MM.1S (cell line): ENCODE data around the gene BARX2.
"Not testable (repeated sequence)": the region's sequence is repeated elsewhere in the genome, so short reads cannot be mapped to it uniquely, and the experiment has no call there.

Experiments used
- DNase-seq: peaks from one replicate; pipeline ENCODE4 v3.0.0-alpha.2; 2015
- H2AFZ ChIP-seq: fragments of 300-600 bp; sonication (generic); 2 replicates; pipeline ENCODE4 v1.6.0; 2016; ENCODE audit warnings: antibody characterized with exemption, low read length
- H3F3A ChIP-seq: fragments of 300-600 bp; sonication (generic); 2 replicates; pipeline ENCODE4 v1.6.1; 2016; ENCODE audit warnings: mild to moderate bottlenecking, antibody characterized with exemption, low read length, moderate library complexity, mixed read lengths; ENCODE audit not compliant: insufficient read depth
- H3K27ac ChIP-seq: fragments of 300-600 bp; sonication (generic); 2 replicates; pipeline ENCODE4 v1.5.1; 2016; ENCODE audit warnings: mild to moderate bottlenecking, low read length
- H3K27me3 ChIP-seq: fragments of 300-600 bp; sonication (generic); replicated peaks from 2 replicates; pipeline ENCODE4 v1.6.0; 2016; ENCODE audit warnings: low read length; ENCODE audit not compliant: insufficient read depth
- H3K36me3 ChIP-seq: fragments of 300-600 bp; sonication (generic); replicated peaks from 2 replicates; pipeline ENCODE4 v1.6.1; 2016; ENCODE audit warnings: mild to moderate bottlenecking, low read length, mixed read lengths; ENCODE audit not compliant: insufficient read depth
- H3K4me1 ChIP-seq: fragments of 300-600 bp; sonication (generic); 2 replicates; pipeline ENCODE4 v1.6.1; 2016; ENCODE audit warnings: low read length, mixed read lengths
- H3K4me2 ChIP-seq: fragments of 300-600 bp; sonication (generic); 2 replicates; pipeline ENCODE4 v1.6.0; 2016; ENCODE audit warnings: low read depth, low read length
- H3K4me3 ChIP-seq: fragments of 300-600 bp; sonication (generic); 2 replicates; pipeline ENCODE4 v1.5.1; 2016; ENCODE audit warnings: low read length, mixed read lengths
- H3K79me2 ChIP-seq: fragments of 300-600 bp; sonication (generic); 2 replicates; pipeline ENCODE4 v1.6.1; 2016; ENCODE audit warnings: mixed run types, low read length, mixed read lengths
- H3K9ac ChIP-seq: fragments of 300-600 bp; sonication (generic); 2 replicates; pipeline ENCODE4 v1.6.1; 2016; ENCODE audit warnings: low read length, mixed read lengths
- H3K9me2 ChIP-seq: fragments of 300-600 bp; sonication (generic); replicated peaks from 2 replicates; pipeline ENCODE4 v1.6.1; 2016; ENCODE audit warnings: mild to moderate bottlenecking, low read length, mixed read lengths; ENCODE audit not compliant: insufficient read depth
- H3K9me3 ChIP-seq: fragments of 300-600 bp; sonication (generic); replicated peaks from 2 replicates; pipeline ENCODE4 v1.6.1; 2016; ENCODE audit warnings: mild to moderate bottlenecking, low read length, mixed read lengths; ENCODE audit not compliant: insufficient read depth
- H4K20me1 ChIP-seq: fragments of 300-600 bp; sonication (generic); 2 replicates; pipeline ENCODE4 v1.6.1; 2016; ENCODE audit warnings: mild to moderate bottlenecking, low read length, moderate library complexity, mixed read lengths; ENCODE audit not compliant: insufficient read depth
- EZH2 ChIP-seq: fragments of 300-600 bp; sonication (generic); optimal IDR thresholded peaks from 2 replicates; pipeline ENCODE3; 2017; ENCODE audit warnings: low read depth, mild to moderate bottlenecking, antibody characterized with exemption, low read length, mixed read lengths
- EZH2phosphoT487 ChIP-seq: fragments of 300-600 bp; sonication (generic); IDR thresholded peaks from 2 replicates; pipeline ENCODE4 v1.6.1; 2018; ENCODE audit warnings: antibody characterized with exemption, low read length
- TF ChIP-seq, protein P1 (sequence below): fragments of 300-600 bp; sonication (generic); IDR thresholded peaks from 2 replicates; pipeline ENCODE4 v1.5.1; 2016; ENCODE audit warnings: antibody characterized with exemption, low read length, mixed read lengths

Gene BARX2, protein sequence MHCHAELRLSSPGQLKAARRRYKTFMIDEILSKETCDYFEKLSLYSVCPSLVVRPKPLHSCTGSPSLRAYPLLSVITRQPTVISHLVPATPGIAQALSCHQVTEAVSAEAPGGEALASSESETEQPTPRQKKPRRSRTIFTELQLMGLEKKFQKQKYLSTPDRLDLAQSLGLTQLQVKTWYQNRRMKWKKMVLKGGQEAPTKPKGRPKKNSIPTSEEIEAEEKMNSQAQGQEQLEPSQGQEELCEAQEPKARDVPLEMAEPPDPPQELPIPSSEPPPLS

DNA sequence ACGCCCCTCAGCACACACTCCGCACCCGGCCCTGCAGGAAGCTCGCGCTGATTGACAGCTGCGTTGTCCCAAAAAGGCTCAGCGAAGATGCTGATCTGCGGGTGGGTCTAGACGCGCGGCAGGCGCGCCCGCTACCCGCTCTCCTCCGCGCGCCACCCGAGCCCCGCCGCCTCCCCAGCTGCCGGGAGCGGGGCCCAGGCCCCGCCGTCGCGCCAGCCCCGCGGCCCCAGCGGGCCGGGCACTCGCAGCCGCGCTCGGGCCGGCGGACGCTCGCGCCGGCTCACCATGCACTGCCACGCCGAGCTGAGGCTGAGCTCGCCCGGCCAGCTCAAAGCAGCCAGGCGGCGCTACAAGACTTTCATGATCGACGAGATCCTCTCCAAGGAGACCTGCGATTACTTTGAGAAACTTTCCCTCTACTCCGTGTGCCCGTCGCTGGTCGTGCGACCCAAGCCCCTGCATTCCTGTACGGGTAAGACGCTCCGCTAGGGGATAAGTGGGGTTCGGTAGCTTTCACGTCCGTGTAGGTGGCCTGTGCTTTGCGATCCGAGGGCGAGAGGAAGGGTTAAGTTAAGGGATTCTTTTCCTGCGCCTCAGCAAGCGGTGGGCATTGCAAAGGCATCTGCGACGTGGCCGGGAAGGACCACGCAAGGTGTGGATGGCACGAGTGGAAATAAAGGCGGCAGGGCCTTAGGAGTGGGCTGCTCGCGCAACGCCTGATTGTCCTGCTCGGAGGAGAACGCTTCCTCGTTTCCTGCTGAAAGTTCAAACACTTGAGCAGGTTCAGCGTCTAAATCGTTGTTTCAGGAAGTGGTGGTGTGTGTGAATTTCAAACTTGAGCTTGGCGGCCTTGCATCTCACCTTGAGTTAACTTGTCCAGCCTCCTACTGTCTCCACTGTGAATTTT lies at the start of gene BARX2:
Gene BARX2 (plus strand): TSS at position 98 of the 907 bp plus-strand sequence. CDS start 188 bp downstream, at position 286.
- Histone ChIP-seq H2AFZ (peak within 1 kb of the TSS; percentile 88), H3K9ac (peak within 1 kb of the TSS; percentile 99), H3K4me3 (peak within 1 kb of the TSS; percentile 95), H3K79me2 (peaks cover 58% of the 10 kb centered on the region), H4K20me1 (no peaks in the 10 kb centered on the region), H3K27ac (peak within 1 kb of the TSS; percentile 98), H3K4me2 (peak within 1 kb of the TSS; percentile 84), H3K36me3 (0 out of 2 replicates have a peak, but pooled peaks cover 6% of the 10 kb centered on the region), H3K27me3 (no peaks in the 10 kb centered on the region), H3K4me1 (peaks cover 6% of the 10 kb centered on the region), H3K9me2 (no peaks in the 10 kb centered on the region), H3F3A (peaks cover 34% of the 10 kb centered on the region), H3K9me3 (no peaks in the 10 kb centered on the region)
- TF ChIP-seq, protein P1, sequence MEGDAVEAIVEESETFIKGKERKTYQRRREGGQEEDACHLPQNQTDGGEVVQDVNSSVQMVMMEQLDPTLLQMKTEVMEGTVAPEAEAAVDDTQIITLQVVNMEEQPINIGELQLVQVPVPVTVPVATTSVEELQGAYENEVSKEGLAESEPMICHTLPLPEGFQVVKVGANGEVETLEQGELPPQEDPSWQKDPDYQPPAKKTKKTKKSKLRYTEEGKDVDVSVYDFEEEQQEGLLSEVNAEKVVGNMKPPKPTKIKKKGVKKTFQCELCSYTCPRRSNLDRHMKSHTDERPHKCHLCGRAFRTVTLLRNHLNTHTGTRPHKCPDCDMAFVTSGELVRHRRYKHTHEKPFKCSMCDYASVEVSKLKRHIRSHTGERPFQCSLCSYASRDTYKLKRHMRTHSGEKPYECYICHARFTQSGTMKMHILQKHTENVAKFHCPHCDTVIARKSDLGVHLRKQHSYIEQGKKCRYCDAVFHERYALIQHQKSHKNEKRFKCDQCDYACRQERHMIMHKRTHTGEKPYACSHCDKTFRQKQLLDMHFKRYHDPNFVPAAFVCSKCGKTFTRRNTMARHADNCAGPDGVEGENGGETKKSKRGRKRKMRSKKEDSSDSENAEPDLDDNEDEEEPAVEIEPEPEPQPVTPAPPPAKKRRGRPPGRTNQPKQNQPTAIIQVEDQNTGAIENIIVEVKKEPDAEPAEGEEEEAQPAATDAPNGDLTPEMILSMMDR = peak; percentile 44
- no peak for TF ChIP-seq EZH2phosphoT487
- DNase-seq = peak; percentile 79

DNA sequence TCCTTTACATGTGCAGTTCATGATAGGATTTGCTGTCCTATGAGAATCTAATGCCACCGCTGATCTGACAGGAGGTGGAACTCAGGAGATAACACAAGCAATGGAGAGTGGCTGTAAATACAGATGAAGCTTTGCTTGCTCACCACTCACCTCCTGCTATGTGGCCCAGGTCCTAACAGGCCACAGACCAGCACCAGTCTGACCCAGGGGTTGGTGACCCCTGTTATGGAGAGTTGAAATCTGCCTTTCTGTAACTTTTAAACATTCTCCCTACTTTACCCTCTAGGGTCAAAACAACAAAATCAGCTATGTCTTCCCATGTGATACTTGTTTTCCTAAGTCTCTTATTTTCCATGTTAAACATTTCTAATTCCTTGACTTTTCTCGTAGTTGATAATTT lies 48.7 kb upstream of the BARX2 start:
- DNase-seq = no peak
- H3K79me2 ChIP-seq = no peaks in the 10 kb centered on the region
- H2AFZ ChIP-seq = no peak overlapping the region
- H3K27me3 ChIP-seq = no peaks in the 10 kb centered on the region
- H3K4me3 ChIP-seq = no peak overlapping the region
- H3K27ac ChIP-seq = no peak overlapping the region
- H3K4me1 ChIP-seq = no peaks in the 10 kb centered on the region
- no peaks in the 10 kb centered on the region for H4K20me1 ChIP-seq
- no peaks in the 10 kb centered on the region for H3F3A ChIP-seq
- TF ChIP-seq EZH2phosphoT487 (no peak), EZH2 (no peak)
- TF ChIP-seq, protein P1 = no peak
- no peaks in the 10 kb centered on the region for H3K36me3 ChIP-seq
- no peak overlapping the region for H3K9ac ChIP-seq
- no peak overlapping the region for H3K4me2 ChIP-seq
- H3K9me2 ChIP-seq = no peaks in the 10 kb centered on the region
- H3K9me3 ChIP-seq = no peaks in the 10 kb centered on the region

DNA sequence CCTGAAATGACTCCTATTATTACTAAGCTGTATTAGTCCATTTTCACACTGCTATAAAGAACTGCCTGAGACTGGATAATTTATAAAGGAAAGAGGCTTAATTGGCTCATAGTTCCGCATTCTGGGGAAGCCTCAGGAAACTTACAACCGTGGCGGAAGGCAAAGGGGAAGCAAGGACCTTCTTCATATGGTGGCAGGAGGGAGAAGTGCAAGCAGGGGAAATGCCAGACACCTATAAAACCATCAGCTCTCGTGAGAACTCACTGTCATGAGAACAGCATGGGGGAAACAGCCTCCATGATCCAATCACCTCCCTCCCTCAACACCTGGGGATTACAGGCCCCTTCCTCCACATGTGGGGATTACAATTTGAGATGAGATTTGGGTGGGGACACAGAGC lies 47.9 kb upstream of the BARX2 start:
- not testable (repeated sequence) for H3K4me1 ChIP-seq, H3F3A ChIP-seq, H3K4me3 ChIP-seq, H2AFZ ChIP-seq, H3K79me2 ChIP-seq, H3K9me3 ChIP-seq, H3K9me2 ChIP-seq, H3K4me2 ChIP-seq, H3K36me3 ChIP-seq, DNase-seq, H3K9ac ChIP-seq, H3K27ac ChIP-seq, H3K27me3 ChIP-seq, H4K20me1 ChIP-seq
